Subcutaneous adipose tissue (tissue), 4 donors: ENCODE results near the gene P4HA2. TPM values are rescaled to one million over a fixed set of nuclear protein-coding genes. Genes with fewer than 3 reads are reported as not detected.

Experiments used
- CTCF ChIP-seq: fragments of 450-650 bp; IDR thresholded peaks from one replicate; pipeline ENCODE4 v1.5.1; 2016; ENCODE audit warnings: low read depth, mild to moderate bottlenecking, control low read depth, antibody characterized with exemption, moderate library complexity
- total RNA-seq, 4 donors: library from RNA; depleted of rRNA; stranded (reverse); fragments of >200 nt; gene quantifications; one replicate each; pipeline ENCODE4 v1.1.0, GENCODE V29; 2016

Gene P4HA2
- total RNA-seq, 4 donors from 2014 or later = 6.8 to 15.0 (median 14.0) TPM

- no peak for TF ChIP-seq CTCF
Measured at GRCh38 chr5:132271251-132272246, 43.9 kb upstream of the P4HA2 start.

GRCh38 chr5:132270706-132271105, 43.1 kb upstream of the P4HA2 start:
- TF ChIP-seq CTCF = no peak

GRCh38 chr5:132270335-132270665, 42.6 kb upstream of the P4HA2 start:
- no peak for TF ChIP-seq CTCF

GRCh38 chr5:132269635-132270334, 42.1 kb upstream of the P4HA2 start:
- no peak for TF ChIP-seq CTCF

- no peak for TF ChIP-seq CTCF
Measured at GRCh38 chr5:132268769-132269551, 41.3 kb upstream of the P4HA2 start.

- TF ChIP-seq CTCF = no peak
Measured at GRCh38 chr5:132267931-132268768, 40.5 kb upstream of the P4HA2 start.
